MCF 10A (cell line): Measurements from ENCODE around the gene CLK4. TPM values are rescaled to one million over a fixed set of nuclear protein-coding genes. Genes with fewer than 3 reads are reported as not detected.

Experiments
- BruUV-seq: library from RNA; stranded (reverse); fragments of 400-500 nt; replicated peaks from 2 replicates; lab custom pipeline; 2021; lab: Mats Ljungman, UMichigan
- CTCF ChIA-PET: fragments of 300-600 bp; sonication (Branson Sonifier 250); formaldehyde crosslinking; extraction: SDS; loops from one replicate; lab custom pipeline; 2021; ENCODE audit warnings: antibody characterized with exemption, inconsistent platforms; lab: Yijun Ruan, JAX
- POLR2A ChIA-PET: fragments of 300-600, 350-650 bp; sonication (Branson Sonifier 250); formaldehyde crosslinking; extraction: SDS; loops from one replicate; lab custom pipeline; 2020; ENCODE audit warnings: antibody characterized with exemption, inconsistent platforms; lab: Yijun Ruan, JAX
- DNase-seq: peaks from one replicate; pipeline ENCODE4 v3.0.0-alpha.2; 2018; ENCODE audit not compliant: unreplicated experiment
- H3K27ac Mint-ChIP-seq: one replicate; pipeline ENCODE4 v1.8.0; 2022; ENCODE audit warnings: mild to moderate bottlenecking, low read depth, mixed read lengths; ENCODE audit not compliant: unreplicated experiment
- H3K27me3 Mint-ChIP-seq: one replicate; pipeline ENCODE4 v1.8.0; 2022; ENCODE audit warnings: mixed read lengths; ENCODE audit not compliant: insufficient read depth, unreplicated experiment
- H3K36me3 Mint-ChIP-seq: one replicate; pipeline ENCODE4 v1.8.0; 2022; ENCODE audit warnings: mild to moderate bottlenecking, moderate library complexity, mixed read lengths; ENCODE audit not compliant: insufficient read depth, unreplicated experiment
- H3K4me1 Mint-ChIP-seq: one replicate; pipeline ENCODE4 v1.8.0; 2022; ENCODE audit warnings: mixed read lengths; ENCODE audit not compliant: insufficient read depth, unreplicated experiment
- H3K4me3 Mint-ChIP-seq: one replicate; pipeline ENCODE4 v1.8.0; 2022; ENCODE audit warnings: mild to moderate bottlenecking, moderate library complexity, mixed read lengths; ENCODE audit not compliant: unreplicated experiment
- H3K9me3 Mint-ChIP-seq: one replicate; pipeline ENCODE4 v1.8.0; 2022; ENCODE audit warnings: mixed read lengths; ENCODE audit not compliant: unreplicated experiment
- intact Hi-C: fragments of 100-400 bp; cut with micrococcal nuclease; formaldehyde crosslinking; loops from 2 replicates; pipeline ENCODE4 v1.14.1; 2022
- total RNA-seq: library from RNA; stranded (reverse); gene quantifications from 2 replicates; pipeline ENCODE4 v1.2.3, GENCODE V29; 2022
- TF ChIP-seq, protein P1 (sequence below): fragments of 200-600 bp; IDR thresholded peaks from one replicate; pipeline ENCODE4 v1.8.0; 2022; ENCODE audit warnings: antibody characterized with exemption, mild to moderate bottlenecking; ENCODE audit not compliant: unreplicated experiment

Gene CLK4
- total RNA-seq, 1 experiment from 2014 or later, result 49.3 TPM

DNA sequence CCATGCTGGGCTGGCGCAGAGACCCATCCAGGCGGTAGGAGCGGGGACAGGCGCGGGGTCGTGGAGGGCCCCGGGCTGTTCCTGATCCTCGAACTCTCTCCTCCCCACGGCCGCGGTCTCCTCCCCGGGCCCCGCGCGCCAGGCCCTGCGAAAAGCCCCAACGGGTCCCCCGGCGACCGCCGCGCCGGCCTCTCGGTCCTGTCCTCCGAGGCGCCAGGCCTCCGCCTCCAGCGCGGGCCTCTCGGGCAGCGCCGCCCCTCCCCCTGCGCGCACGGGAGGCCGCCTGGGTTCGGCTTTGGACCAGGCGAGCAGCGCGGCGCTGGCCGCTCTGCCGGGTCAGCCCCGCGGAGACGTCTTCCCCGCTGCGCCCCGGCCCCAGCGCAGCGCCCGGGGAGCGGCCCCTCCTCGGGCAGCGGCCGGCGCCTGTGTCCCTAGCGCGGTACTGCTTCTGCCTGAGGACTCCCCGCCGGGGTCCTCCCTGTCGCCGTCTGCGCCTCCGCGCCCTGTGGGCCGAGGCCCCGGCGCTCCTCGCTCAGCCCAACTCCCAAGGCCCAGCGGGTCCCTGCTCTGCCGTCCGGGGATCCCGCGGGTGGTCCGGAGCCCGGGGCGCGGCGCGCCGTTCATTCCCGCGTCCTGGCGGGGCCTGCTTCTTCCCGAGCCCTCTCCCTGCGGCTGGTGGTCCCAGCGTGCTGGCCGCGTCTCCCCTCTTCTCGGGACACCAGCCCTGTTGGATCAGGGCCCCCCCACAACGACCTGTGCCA lies 50.1 kb downstream of the CLK4 start:
- BruUV-seq, result no TSS peak
- no peak for DNase-seq
- no peak overlapping the region for H3K27ac Mint-ChIP-seq
- intact Hi-C loops, result no loop called here
- H3K9me3 Mint-ChIP-seq, result peaks cover 21% of the 10 kb centered on the region
- ChIA-PET POLR2A (no interaction called here), CTCF (no interaction called here)
- peaks cover 3% of the 10 kb centered on the region for H3K4me1 Mint-ChIP-seq
- H3K4me3 Mint-ChIP-seq, result no peak overlapping the region
- H3K27me3 Mint-ChIP-seq, result no peaks in the 10 kb centered on the region
- H3K36me3 Mint-ChIP-seq, result no peaks in the 10 kb centered on the region
- TF ChIP-seq, protein P1, sequence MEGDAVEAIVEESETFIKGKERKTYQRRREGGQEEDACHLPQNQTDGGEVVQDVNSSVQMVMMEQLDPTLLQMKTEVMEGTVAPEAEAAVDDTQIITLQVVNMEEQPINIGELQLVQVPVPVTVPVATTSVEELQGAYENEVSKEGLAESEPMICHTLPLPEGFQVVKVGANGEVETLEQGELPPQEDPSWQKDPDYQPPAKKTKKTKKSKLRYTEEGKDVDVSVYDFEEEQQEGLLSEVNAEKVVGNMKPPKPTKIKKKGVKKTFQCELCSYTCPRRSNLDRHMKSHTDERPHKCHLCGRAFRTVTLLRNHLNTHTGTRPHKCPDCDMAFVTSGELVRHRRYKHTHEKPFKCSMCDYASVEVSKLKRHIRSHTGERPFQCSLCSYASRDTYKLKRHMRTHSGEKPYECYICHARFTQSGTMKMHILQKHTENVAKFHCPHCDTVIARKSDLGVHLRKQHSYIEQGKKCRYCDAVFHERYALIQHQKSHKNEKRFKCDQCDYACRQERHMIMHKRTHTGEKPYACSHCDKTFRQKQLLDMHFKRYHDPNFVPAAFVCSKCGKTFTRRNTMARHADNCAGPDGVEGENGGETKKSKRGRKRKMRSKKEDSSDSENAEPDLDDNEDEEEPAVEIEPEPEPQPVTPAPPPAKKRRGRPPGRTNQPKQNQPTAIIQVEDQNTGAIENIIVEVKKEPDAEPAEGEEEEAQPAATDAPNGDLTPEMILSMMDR, result no peak

DNA sequence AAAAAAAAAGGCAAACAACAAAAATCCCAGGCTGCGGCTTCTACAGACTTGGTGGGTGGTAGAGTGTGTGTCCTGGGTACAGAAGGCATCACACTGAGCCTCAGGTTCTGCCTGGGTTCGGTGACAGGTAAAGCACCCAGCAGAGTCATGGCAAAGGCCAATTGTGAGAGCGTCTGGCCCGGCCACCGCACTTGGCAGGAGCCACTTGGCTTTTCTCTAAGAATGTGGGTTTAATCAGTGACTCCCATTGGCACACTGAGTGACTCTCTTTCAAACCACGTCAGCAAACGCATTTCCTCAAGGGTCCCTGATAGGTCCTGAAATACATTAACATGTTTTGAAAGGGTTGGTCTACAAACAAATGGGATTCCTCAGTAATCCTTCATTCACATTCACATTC lies 53.6 kb downstream of the CLK4 start:
- no peaks in the 10 kb centered on the region for H3K36me3 Mint-ChIP-seq
- ChIA-PET POLR2A (no interaction called here), CTCF (no interaction called here)
- no peaks in the 10 kb centered on the region for H3K4me1 Mint-ChIP-seq
- no TSS peak for BruUV-seq
- H3K9me3 Mint-ChIP-seq, result peaks cover 25% of the 10 kb centered on the region
- no peaks in the 10 kb centered on the region for H3K27me3 Mint-ChIP-seq
- TF ChIP-seq, protein P1, result no peak
- no peak for DNase-seq
- H3K27ac Mint-ChIP-seq, result no peak overlapping the region
- intact Hi-C loops, result no loop called here
- no peak overlapping the region for H3K4me3 Mint-ChIP-seq

DNA sequence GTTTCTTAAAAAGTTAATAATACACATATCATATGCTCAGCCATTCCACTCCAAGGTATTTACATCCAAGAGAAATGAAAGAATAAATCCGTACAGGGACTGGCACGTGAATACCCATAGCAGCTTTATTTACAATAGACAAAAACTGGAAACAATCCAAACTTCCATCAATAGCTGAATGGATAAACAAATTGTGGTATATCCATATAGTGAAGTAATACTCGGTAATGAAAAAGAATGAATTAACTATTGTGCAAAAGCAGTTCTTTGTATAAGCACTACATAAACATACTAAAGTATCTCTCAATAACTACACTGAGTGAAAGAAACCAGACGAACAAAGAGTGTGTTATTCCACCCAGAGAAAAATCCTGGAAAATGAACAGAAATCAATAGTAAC lies 54.2 kb downstream of the CLK4 start:
- intact Hi-C loops, result no loop called here
- H3K27me3 Mint-ChIP-seq, result no peaks in the 10 kb centered on the region
- ChIA-PET POLR2A (no interaction called here), CTCF (interaction anchor here (0.7 kb wide), 1 partner anchor 367 kb away, joined by 3 read pairs; no protein-coding TSS in a partner anchor)
- no peak overlapping the region for H3K4me3 Mint-ChIP-seq
- no peaks in the 10 kb centered on the region for H3K36me3 Mint-ChIP-seq
- H3K9me3 Mint-ChIP-seq, result peaks cover 21% of the 10 kb centered on the region
- TF ChIP-seq, protein P1, result no peak
- H3K4me1 Mint-ChIP-seq, result no peaks in the 10 kb centered on the region
- H3K27ac Mint-ChIP-seq, result no peak overlapping the region
- DNase-seq, result no peak
- no TSS peak for BruUV-seq

DNA sequence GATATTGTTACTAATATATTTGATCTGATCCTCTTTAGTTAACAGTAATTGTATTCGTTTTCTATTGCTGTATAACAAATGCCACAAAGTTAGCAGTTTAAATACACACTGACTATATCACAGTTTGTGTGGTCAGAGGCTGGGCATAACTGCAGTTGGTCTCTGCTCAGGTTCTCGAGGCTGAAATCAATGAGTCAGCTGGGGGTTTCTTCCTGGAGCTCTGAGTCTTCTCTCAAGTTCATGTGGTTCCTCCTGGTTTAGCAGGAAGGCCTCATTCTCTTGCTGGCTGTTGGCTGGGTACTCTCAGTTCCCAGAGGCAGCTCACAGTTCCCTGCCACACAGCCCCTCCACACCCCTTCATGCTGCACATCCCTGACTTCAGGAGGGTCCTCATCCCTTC lies 57.4 kb downstream of the CLK4 start:
- BruUV-seq, result no TSS peak
- Mint-ChIP-seq H3K9me3 (peaks cover 21% of the 10 kb centered on the region), H3K4me1 (no peaks in the 10 kb centered on the region), H3K27ac (no peak overlapping the region), H3K36me3 (no peaks in the 10 kb centered on the region), H3K4me3 (no peak overlapping the region), H3K27me3 (no peaks in the 10 kb centered on the region)
- CTCF ChIA-PET, result interaction anchor here (0.6 to 0.8 kb wide), 2 partner anchors 56 to 286 kb away, joined by 3 read pairs; no protein-coding TSS in a partner anchor
- TF ChIP-seq, protein P1, result no peak
- intact Hi-C loops, result no loop called here
- no peak for DNase-seq
- POLR2A ChIA-PET, result interaction anchor here (0.6 kb wide), 1 partner anchor 41 kb away, joined by 3 read pairs; no protein-coding TSS in a partner anchor
